Karpas-422 (cell line): Measurements from ENCODE around the gene GTPBP3. TPM values are rescaled to one million over a fixed set of nuclear protein-coding genes. Genes with fewer than 3 reads are reported as not detected.

ENCODE experiments used
- DNase-seq: peaks from one replicate; pipeline ENCODE4 v3.0.0-alpha.2; 2015
- H2AFZ ChIP-seq: fragments of 200-600 bp; sonication (generic); 2 replicates; pipeline ENCODE4 v1.6.1; 2014; ENCODE audit warnings: antibody characterized with exemption, low read length, mixed read lengths
- H3K27ac ChIP-seq: fragments of 200-600 bp; sonication (generic); 2 replicates; pipeline ENCODE4 v1.5.1; 2014; ENCODE audit warnings: mild to moderate bottlenecking, low read length, moderate library complexity
- H3K27me3 ChIP-seq: fragments of 200-600 bp; sonication (generic); 2 replicates; pipeline ENCODE4 v1.6.1; 2014; ENCODE audit warnings: low read length, mixed read lengths
- H3K36me3 ChIP-seq: fragments of 200-600 bp; sonication (generic); 2 replicates; pipeline ENCODE4 v1.6.1; 2014; ENCODE audit warnings: low read length, mixed read lengths; ENCODE audit not compliant: insufficient read depth
- H3K4me1 ChIP-seq: fragments of 200-600 bp; sonication (generic); 2 replicates; pipeline ENCODE4 v1.6.1; 2014; ENCODE audit warnings: mild to moderate bottlenecking, low read length, mixed read lengths
- H3K4me2 ChIP-seq: fragments of 200-600 bp; sonication (generic); 2 replicates; pipeline ENCODE4 v1.6.1; 2014; ENCODE audit warnings: low read length, low read depth, mild to moderate bottlenecking; ENCODE audit not compliant: poor library complexity, severe bottlenecking
- H3K4me3 ChIP-seq: fragments of 200-600 bp; sonication (generic); 2 replicates; pipeline ENCODE4 v1.5.1; 2014; ENCODE audit warnings: mild to moderate bottlenecking, antibody characterized with exemption, low read length, mixed read lengths
- H3K79me2 ChIP-seq: fragments of 200-600 bp; sonication (generic); 2 replicates; pipeline ENCODE4 v1.6.1; 2014; ENCODE audit warnings: mild to moderate bottlenecking, low read length, mixed read lengths
- H3K9ac ChIP-seq: fragments of 200-600 bp; sonication (generic); 2 replicates; pipeline ENCODE4 v1.6.0; 2014; ENCODE audit warnings: low read length
- H3K9me2 ChIP-seq: fragments of 200-600 bp; sonication (generic), shearing (Covaris generic); replicated peaks from 2 replicates; pipeline ENCODE4 v1.6.0; 2014; ENCODE audit warnings: mild to moderate bottlenecking, low read length, moderate library complexity; ENCODE audit not compliant: insufficient read depth
- H3K9me3 ChIP-seq: fragments of 300-700, 200-600 bp; sonication (generic); 2 replicates; pipeline ENCODE4 v1.6.1; 2014; ENCODE audit warnings: low read length, mixed read lengths
- H4K20me1 ChIP-seq: fragments of 200-600 bp; sonication (generic); 2 replicates; pipeline ENCODE4 v1.6.1; 2014; ENCODE audit warnings: mild to moderate bottlenecking, antibody characterized with exemption, low read length, low read depth; ENCODE audit not compliant: insufficient read depth
- total RNA-seq: library from RNA; depleted of rRNA; stranded (reverse); fragments of >200 nt; shearing (Covaris generic); gene quantifications from 2 replicates; pipeline ENCODE4 v1.2.3, GENCODE V29; 2014; ENCODE audit warnings: low replicate concordance

Gene GTPBP3
- total RNA-seq, 1 experiment from 2014 or later: 29.3 TPM

DNA sequence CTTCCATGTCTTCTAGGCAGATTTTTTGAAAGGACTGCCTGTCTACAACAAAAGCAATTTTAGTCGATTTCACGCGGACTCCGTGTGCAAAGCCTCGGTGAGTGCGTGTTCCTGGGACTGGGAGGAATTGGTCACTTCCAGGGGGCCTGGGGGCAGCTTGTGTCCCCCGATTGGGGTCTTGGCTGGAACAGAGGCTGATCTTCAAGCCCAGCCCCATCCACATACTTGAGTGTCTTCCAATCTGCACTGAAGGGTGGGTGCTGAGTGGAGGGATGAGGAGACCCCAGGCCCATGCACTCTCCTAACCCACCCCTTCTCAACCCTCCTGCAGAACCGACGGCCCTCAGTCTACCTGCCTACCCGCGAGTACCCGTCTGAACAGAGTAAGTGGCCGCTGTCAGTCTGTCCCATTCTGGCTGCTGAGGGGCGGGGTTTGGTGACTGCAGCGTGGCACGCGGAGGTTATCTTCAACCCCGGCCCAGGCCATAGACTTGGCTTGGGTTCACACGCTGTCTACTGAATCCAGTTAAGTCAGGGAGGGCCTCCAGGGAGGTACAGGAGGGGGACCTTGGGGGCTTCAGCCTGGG lies 23.3 kb upstream of the GTPBP3 start:
- Histone ChIP-seq H3K4me2 (no peak overlapping the region), H2AFZ (no peak overlapping the region), H4K20me1 (peaks cover 20% of the 10 kb centered on the region; the same call in 1 of the 2 replicates), H3K79me2 (peaks cover 33% of the 10 kb centered on the region), H3K4me3 (no peak overlapping the region), H3K9ac (no peak overlapping the region), H3K27ac (no peak overlapping the region), H3K9me2 (no peaks in the 10 kb centered on the region), H3K36me3 (peaks cover 13% of the 10 kb centered on the region), H3K4me1 (peaks cover 8% of the 10 kb centered on the region), H3K27me3 (no peaks in the 10 kb centered on the region), H3K9me3 (no peaks in the 10 kb centered on the region)
- no peak for DNase-seq

DNA sequence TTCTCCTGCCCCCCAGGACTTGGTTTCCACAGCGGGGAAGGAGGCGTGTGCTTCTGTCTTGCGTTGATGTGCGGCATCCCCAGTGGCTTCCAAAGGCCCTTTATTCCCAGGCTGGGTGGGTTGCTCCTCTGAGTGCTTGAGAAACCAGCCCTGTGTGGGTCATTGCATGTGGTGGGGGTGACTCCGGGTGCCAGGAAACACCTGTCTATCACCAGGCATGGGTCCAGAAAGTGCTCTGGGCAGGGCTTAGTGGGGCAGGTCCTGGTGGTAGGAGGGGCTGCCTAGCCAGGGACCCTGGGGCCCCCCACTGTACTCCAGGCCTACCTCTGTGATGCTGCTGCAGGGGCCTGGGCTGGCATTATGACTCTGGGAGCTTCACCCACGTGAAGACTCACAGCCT lies 18.4 kb upstream of the GTPBP3 start:
- no peak overlapping the region for H3K4me2 ChIP-seq
- no peaks in the 10 kb centered on the region for H3K79me2 ChIP-seq
- DNase-seq: no peak
- H3K27me3 ChIP-seq: no peaks in the 10 kb centered on the region
- H3K4me3 ChIP-seq: no peak overlapping the region
- no peaks in the 10 kb centered on the region for H4K20me1 ChIP-seq
- no peaks in the 10 kb centered on the region for H3K9me3 ChIP-seq
- no peaks in the 10 kb centered on the region for H3K4me1 ChIP-seq
- H3K9me2 ChIP-seq: no peaks in the 10 kb centered on the region
- H3K9ac ChIP-seq: no peak overlapping the region
- no peak overlapping the region for H2AFZ ChIP-seq
- peaks cover 9% of the 10 kb centered on the region for H3K36me3 ChIP-seq
- H3K27ac ChIP-seq: no peak overlapping the region

DNA sequence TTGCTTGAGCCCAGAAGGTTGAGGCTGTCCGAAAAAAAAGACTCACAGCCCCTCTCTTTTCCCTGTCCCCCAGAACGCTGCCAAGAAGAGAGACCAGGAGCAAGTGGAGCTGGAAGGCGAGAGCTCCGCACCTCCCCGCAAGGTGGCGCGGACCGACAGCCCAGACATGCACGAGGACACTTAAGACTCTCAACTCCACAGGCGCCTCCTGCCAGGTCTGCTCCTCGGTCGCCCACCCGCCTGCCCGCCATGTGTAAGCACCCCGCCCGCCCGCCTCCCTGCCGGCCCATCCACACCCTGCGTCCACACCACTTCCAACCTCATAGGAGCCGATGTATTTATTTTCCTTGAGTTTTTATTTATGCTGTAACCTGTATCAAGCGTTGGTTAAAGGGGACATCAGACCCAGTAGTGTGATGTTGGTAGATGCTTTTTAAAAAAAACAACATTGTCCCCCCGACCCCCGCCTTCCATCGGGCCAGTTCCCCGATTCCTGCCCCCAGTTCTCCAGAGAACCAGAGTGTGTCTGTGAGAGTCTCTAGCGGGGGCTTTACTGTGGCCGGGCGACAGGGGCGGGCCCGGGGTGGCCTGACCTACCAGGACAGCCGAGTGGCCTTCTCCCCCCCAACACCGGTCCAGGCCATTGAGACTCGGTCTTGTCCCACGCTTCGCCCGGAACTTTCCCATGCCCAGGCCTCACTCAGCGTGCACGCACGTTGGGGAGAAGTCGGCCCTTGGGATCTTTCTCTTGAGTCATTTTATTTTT lies 17.7 kb upstream of the GTPBP3 start:
- no peak overlapping the region for H3K4me2 ChIP-seq

DNA sequence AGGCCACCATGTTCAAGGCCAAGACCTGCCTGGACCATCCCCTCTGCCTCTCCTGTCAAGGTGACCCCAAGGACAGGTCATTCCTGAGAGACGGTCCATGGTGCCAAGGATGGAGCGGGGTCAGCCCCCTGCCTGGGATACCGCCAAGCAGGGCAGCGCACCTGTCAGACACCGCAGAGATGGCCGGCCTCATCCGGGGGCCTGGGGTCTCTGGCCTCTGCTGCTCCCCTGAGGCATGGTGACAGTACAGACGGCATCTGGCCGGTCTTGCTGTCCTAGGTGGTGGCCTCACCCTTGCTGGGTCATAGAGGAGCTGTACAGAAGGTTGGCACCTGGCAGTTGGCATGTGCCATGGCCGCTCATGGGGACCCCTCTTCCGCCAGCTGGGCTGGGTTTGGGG lies 16.9 kb upstream of the GTPBP3 start:
- H3K9me2 ChIP-seq: no peaks in the 10 kb centered on the region
- H4K20me1 ChIP-seq: no peaks in the 10 kb centered on the region

More for the DNA sequence above, 17.7 kb upstream of the GTPBP3 start:
- Histone ChIP-seq H3K9me3 (no peaks in the 10 kb centered on the region), H4K20me1 (no peaks in the 10 kb centered on the region), H3K79me2 (no peaks in the 10 kb centered on the region), H3K4me3 (no peak overlapping the region), H3K4me1 (no peaks in the 10 kb centered on the region), H3K36me3 (peaks cover 2% of the 10 kb centered on the region), H3K27me3 (no peaks in the 10 kb centered on the region), H3K9me2 (no peaks in the 10 kb centered on the region), H3K27ac (no peak overlapping the region), H3K9ac (no peak overlapping the region), H2AFZ (no peak overlapping the region)
- no peak for DNase-seq

GRCh38 chr19:17321655-17322489 lies 15.5 kb upstream of the GTPBP3 start:
- Histone ChIP-seq H2AFZ (no peak overlapping the region), H3K9me2 (no peaks in the 10 kb centered on the region), H3K9ac (no peak overlapping the region), H3K4me2 (no peak overlapping the region), H3K4me1 (no peaks in the 10 kb centered on the region), H4K20me1 (no peaks in the 10 kb centered on the region), H3K4me3 (no peak overlapping the region), H3K27ac (no peak overlapping the region), H3K9me3 (no peaks in the 10 kb centered on the region), H3K79me2 (no peaks in the 10 kb centered on the region), H3K27me3 (no peaks in the 10 kb centered on the region), H3K36me3 (no peaks in the 10 kb centered on the region)
- DNase-seq: no peak

More for the DNA sequence above, 16.9 kb upstream of the GTPBP3 start:
- Histone ChIP-seq H3K79me2 (no peaks in the 10 kb centered on the region), H3K36me3 (no peaks in the 10 kb centered on the region; the same call in 1 of the 2 replicates), H3K4me2 (no peak overlapping the region), H3K4me1 (no peaks in the 10 kb centered on the region), H3K9me3 (no peaks in the 10 kb centered on the region), H3K9ac (no peak overlapping the region), H3K27ac (no peak overlapping the region), H2AFZ (no peak overlapping the region), H3K4me3 (no peak overlapping the region), H3K27me3 (no peaks in the 10 kb centered on the region)
- DNase-seq: no peak

- no peaks in the 10 kb centered on the region for H3K9me3 ChIP-seq
- H3K79me2 ChIP-seq: no peaks in the 10 kb centered on the region
- H3K4me1 ChIP-seq: no peaks in the 10 kb centered on the region
- H3K9ac ChIP-seq: no peak overlapping the region
- no peak overlapping the region for H3K4me2 ChIP-seq
- H3K9me2 ChIP-seq: no peaks in the 10 kb centered on the region
- no peaks in the 10 kb centered on the region for H3K27me3 ChIP-seq
- DNase-seq: no peak
- H2AFZ ChIP-seq: no peak overlapping the region
- no peak overlapping the region for H3K27ac ChIP-seq
- no peaks in the 10 kb centered on the region for H4K20me1 ChIP-seq
- no peak overlapping the region for H3K4me3 ChIP-seq
- no peaks in the 10 kb centered on the region for H3K36me3 ChIP-seq
Measured at GRCh38 chr19:17322854-17323253, 14.5 kb upstream of the GTPBP3 start.

- no peak overlapping the region for H3K27ac ChIP-seq
- no peaks in the 10 kb centered on the region for H3K27me3 ChIP-seq
- DNase-seq: no peak
- H3K4me1 ChIP-seq: no peaks in the 10 kb centered on the region
- H4K20me1 ChIP-seq: no peaks in the 10 kb centered on the region
- no peaks in the 10 kb centered on the region for H3K79me2 ChIP-seq
- no peak overlapping the region for H3K4me3 ChIP-seq
- no peaks in the 10 kb centered on the region for H3K9me3 ChIP-seq
- H3K9me2 ChIP-seq: no peaks in the 10 kb centered on the region
- no peak overlapping the region for H3K4me2 ChIP-seq
- H3K36me3 ChIP-seq: no peaks in the 10 kb centered on the region
- no peak overlapping the region for H2AFZ ChIP-seq
- no peak overlapping the region for H3K9ac ChIP-seq
Measured at GRCh38 chr19:17323300-17323963, 13.9 kb upstream of the GTPBP3 start.

GRCh38 chr19:17323964-17324332 lies 13.4 kb upstream of the GTPBP3 start:
- H3K27me3 ChIP-seq: no peaks in the 10 kb centered on the region
- no peak overlapping the region for H3K27ac ChIP-seq
- H3K4me2 ChIP-seq: no peak overlapping the region
- H3K36me3 ChIP-seq: no peaks in the 10 kb centered on the region
- H3K4me3 ChIP-seq: no peak overlapping the region
- no peaks in the 10 kb centered on the region for H4K20me1 ChIP-seq
- no peaks in the 10 kb centered on the region for H3K79me2 ChIP-seq
- H3K9me2 ChIP-seq: no peaks in the 10 kb centered on the region
- no peaks in the 10 kb centered on the region for H3K9me3 ChIP-seq
- H2AFZ ChIP-seq: no peak overlapping the region
- no peaks in the 10 kb centered on the region for H3K4me1 ChIP-seq
- no peak for DNase-seq
- no peak overlapping the region for H3K9ac ChIP-seq
